RWPE1 (cell line): ENCODE measurements around the gene EVL.

Experiments
- CTCF ChIA-PET: fragments of 350-600 bp; sonication (Branson Sonifier 250); formaldehyde crosslinking; extraction: SDS; loops from one replicate; lab custom pipeline; 2021; lab: Yijun Ruan, JAX
- POLR2A ChIA-PET: fragments of 400-600 bp; formaldehyde crosslinking; extraction: SDS; loops from one replicate; lab custom pipeline; 2020; ENCODE audit warnings: antibody characterized with exemption; ENCODE audit not compliant: low non-redundant PET; lab: Yijun Ruan, JAX
- DNase-seq: peaks from one replicate; pipeline ENCODE4 v3.0.0; 2012; ENCODE audit warnings: low spot score
- H3K27ac ChIP-seq: fragments of 450-650 bp; 2 replicates; pipeline ENCODE4 v1.5.1; 2017
- TF ChIP-seq, protein P1 (sequence below): fragments of 450-650 bp; conservative IDR thresholded peaks from 2 replicates; pipeline ENCODE4 v1.5.1; 2017; ENCODE audit warnings: low read depth, mild to moderate bottlenecking

EVL gene

DNA sequence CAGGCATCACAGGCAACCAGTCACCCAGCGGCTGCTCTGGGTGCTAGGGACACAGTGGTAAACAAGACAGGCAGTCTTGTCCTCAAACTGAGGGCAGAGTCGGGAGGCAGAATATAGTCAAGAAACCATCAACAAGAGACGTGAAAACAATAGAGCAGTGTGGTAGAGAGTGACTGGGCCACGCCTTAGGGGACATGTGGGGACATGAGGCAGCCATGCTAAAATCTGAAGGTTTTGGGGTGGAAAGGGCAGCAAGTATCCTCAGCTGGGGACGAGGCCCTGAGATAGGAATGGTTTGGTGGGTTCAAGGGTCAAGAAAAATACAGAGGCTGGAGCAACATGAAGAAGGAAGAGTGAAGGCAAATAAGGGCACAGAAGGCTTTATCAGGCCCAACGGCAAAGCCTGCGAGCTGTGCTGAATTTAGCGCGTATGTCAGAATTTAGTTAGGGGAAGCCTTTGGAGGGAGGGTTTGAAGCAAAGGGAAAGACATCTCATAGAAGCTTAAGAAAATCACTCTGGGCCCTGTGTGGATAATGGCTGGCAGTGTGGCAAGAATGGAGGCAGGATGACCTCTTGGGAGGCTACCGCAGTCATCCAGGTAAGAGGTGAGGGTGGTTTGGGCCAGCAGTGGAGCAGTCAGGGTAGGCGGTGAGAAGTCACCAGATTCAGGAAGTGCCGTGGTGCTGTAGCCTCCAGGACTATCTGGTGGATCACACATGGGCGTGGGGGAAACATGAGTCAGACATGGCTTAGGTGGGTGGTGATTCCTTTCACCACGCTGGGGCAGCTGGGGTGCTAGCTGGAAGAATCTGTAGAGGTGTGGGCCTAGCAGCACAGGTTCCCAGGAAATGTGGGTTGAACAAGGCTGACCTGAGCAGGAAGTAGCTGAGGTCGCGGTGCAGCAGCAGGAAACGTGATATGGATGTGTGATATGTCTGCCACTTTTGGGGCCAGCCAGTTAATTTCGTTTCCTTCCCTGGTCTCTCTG, 3.0 kb downstream of the EVL start:
- TF ChIP-seq, protein P1, sequence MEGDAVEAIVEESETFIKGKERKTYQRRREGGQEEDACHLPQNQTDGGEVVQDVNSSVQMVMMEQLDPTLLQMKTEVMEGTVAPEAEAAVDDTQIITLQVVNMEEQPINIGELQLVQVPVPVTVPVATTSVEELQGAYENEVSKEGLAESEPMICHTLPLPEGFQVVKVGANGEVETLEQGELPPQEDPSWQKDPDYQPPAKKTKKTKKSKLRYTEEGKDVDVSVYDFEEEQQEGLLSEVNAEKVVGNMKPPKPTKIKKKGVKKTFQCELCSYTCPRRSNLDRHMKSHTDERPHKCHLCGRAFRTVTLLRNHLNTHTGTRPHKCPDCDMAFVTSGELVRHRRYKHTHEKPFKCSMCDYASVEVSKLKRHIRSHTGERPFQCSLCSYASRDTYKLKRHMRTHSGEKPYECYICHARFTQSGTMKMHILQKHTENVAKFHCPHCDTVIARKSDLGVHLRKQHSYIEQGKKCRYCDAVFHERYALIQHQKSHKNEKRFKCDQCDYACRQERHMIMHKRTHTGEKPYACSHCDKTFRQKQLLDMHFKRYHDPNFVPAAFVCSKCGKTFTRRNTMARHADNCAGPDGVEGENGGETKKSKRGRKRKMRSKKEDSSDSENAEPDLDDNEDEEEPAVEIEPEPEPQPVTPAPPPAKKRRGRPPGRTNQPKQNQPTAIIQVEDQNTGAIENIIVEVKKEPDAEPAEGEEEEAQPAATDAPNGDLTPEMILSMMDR, result no peak
- ChIA-PET POLR2A (interaction anchor here (0.6 kb wide), 1 partner anchor 36 kb away, joined by 3 read pairs; no protein-coding TSS in a partner anchor), CTCF (interaction anchor here (0.5 to 1.0 kb wide), 4 partner anchors 33 to 125 kb away, joined by 3 to 4 read pairs (median 3); no protein-coding TSS in a partner anchor)
- DNase-seq, result peak; percentile 65
- peak overlapping the region; percentile 65 for H3K27ac ChIP-seq

DNA sequence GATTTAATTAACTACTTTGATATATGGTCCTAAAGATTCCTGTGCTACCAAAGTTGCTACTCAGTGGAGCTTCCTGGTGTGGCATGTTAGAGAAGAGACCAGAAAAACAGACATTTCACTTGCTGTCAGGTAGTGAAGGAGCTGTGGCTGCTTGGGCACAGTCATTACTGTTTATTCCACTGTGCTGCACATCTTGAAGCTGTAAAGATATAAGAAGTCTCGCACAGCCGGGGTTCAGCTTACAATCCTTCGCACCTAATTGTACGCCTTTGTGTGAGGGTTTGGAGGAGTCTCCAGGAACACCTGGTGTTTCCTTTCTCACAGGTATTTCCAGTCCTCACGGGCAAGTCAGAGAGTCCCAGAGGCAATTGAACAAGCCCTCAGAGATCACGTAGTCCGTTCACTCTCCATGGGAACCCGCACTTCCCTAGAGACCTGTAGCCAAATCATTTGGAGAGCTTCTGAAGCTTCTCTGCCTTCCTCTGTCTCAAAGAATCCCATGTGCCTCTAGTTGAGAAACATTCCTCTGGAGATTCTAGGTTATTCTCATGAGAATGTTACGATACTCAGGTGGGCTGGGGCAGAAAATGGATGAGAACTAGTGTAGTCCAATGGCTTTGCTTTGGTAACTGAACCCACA, 4.1 kb downstream of the EVL start:
- H3K27ac ChIP-seq, result no peak overlapping the region
- DNase-seq, result no peak
- TF ChIP-seq, protein P1, result no peak
- ChIA-PET POLR2A (no interaction called here), CTCF (interaction anchor here (1.0 kb wide), 2 partner anchors 38 to 124 kb away, joined by 3 read pairs; no protein-coding TSS in a partner anchor)

DNA sequence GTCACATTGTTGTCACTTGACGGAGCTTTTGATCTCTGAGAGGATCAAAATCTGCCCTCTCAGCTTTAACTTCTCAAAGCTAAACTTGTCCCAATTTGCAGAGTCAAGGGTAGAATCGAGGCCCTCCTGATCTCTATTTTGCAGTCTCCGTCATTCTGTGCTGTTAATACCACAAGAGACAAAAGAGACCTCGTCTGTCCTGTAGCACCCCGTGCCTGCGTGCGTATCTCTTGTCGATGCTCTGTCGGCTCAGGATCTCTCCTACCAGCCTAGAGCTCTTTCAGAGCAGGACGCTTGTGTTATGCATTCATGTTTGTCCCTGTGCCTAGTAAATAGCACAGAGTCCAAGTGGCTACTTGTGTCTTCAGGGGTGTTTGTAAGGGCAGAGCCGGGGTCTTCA, 5.1 kb downstream of the EVL start:
- no peak for DNase-seq
- TF ChIP-seq, protein P1, result no peak
- no peak overlapping the region for H3K27ac ChIP-seq
- ChIA-PET CTCF (interaction anchor here (0.8 kb wide), 1 partner anchor 81 kb away, joined by 3 read pairs; no protein-coding TSS in a partner anchor), POLR2A (no interaction called here)

DNA sequence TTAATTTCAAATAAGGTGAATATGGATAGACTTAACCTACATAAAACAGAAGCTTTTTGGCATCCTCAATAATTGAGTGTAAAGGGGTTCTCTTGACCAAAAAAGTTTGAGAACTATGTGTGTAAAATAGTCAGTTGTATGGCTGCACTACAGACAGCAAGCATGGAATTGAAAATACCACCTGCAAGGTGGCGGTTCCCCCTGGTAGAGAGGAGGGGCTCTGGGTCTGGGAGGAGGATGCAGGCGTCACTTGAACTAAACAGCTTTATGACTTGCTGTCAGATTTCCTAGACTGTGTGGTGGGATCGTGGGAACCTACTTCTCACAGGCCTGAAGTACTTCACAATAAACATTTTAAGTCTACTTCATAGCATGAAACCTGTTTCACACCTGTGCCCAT, 6.3 kb downstream of the EVL start:
- H3K27ac ChIP-seq, result no peak overlapping the region
- no peak for DNase-seq
- TF ChIP-seq, protein P1, result no peak
- ChIA-PET POLR2A (no interaction called here), CTCF (no interaction called here)

DNA sequence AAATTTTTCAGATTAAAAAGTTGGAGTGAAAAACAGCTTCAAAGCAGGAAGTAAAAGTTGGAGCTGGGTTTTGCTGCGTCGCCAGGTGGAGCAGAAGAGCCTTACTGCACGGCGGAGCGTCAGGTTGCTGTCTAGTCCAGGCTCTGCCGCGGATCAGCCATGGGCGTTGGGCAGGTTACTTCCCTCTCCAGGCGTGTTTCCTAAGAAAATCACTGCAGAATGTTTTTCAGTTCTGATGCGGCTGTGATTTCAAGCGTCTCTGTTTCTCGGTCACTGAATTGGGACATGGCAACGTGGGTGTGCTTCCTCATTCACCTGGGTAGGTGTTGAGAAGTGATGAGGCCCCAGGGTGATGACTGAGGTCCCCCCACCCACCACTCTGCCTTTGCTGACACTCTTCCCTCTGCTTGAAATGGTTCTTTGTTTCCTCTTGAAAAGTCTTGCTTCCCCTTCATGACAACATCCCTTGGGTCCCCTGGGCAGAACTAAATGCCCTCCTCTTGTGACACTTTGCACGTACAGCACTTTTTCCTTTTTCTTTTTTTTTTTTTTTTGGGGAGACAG, 7.6 kb downstream of the EVL start:
- CTCF ChIA-PET, result interaction anchor here (0.6 to 1.3 kb wide), 7 partner anchors 24 to 84 kb away, joined by 3 to 10 read pairs (median 4); no protein-coding TSS in a partner anchor
- POLR2A ChIA-PET, result no interaction called here
- no peak overlapping the region for H3K27ac ChIP-seq
- TF ChIP-seq, protein P1, result no peak
- DNase-seq, result no peak
